Transverse colon (tissue), 3 donors: ENCODE data around the gene ORAI3.

Experiments
- CTCF ChIP-seq, 5 experiments: fragments of 200-600 bp in 3 of 5; fragments of 450-650 bp in 2 of 5; sonication (generic) in 3 of 5; IDR thresholded peaks; 1 replicate in 2 of 5; 2 replicates in 3 of 5; pipeline ENCODE4 v1.5.1; 2016 to 2017; ENCODE audit warnings: antibody characterized with exemption in 5 of 5, inconsistent platforms in 3 of 5, mild to moderate bottlenecking in 2 of 5, moderate library complexity in 1 of 5
- POLR2A ChIP-seq: fragments of 450-650 bp; IDR thresholded peaks from one replicate; pipeline ENCODE4 v1.6.1; 2016; ENCODE audit warnings: antibody characterized with exemption, mild to moderate bottlenecking, moderate library complexity

- TF ChIP-seq CTCF (IDR thresholded peaks at IDR 0.05): no peak
- TF ChIP-seq POLR2A: no peak
Measured at GRCh38 chr16:30912794-30913412, 36.0 kb upstream of the ORAI3 start.
